Lung (tissue), 12 donors: ENCODE data around the gene H2BW2. TPM values are rescaled to one million over a fixed set of nuclear protein-coding genes. Genes with fewer than 3 reads are reported as not detected.
"Not testable (repeated sequence)": the region's sequence is repeated elsewhere in the genome, so short reads cannot be mapped to it uniquely, and the experiment has no call there.

Experiments
- ATAC-seq: fragments of 200-7000 bp; cut with Tn5 transposase; one replicate; pipeline ENCODE4 v1.9.1; 2020; ENCODE audit warnings: moderate number of reproducible peaks; ENCODE audit not compliant: insufficient read depth, low FRiP score
- DNase-seq, 3 donors: peaks; one replicate each; pipeline ENCODE4 v3.0.0-alpha.2; 2013 to 2017
- H3K27ac ChIP-seq, 2 donors: one replicate each; pipeline ENCODE4 v1.5.1; 2013; ENCODE audit warnings: mild to moderate bottlenecking in 2 of 2, moderate library complexity in 2 of 2, control low read depth in 1 of 2, inconsistent platforms in 1 of 2, low read depth in 1 of 2, low read length in 1 of 2
- H3K27me3 ChIP-seq, 3 donors: one replicate each; pipeline ENCODE4 v1.5.1; 2013; ENCODE audit warnings: low read length in 2 of 3; ENCODE audit not compliant: control insufficient read depth in 3 of 3, insufficient read depth in 3 of 3
- H3K36me3 ChIP-seq, 4 donors: one replicate each; pipeline ENCODE4 v1.5.1; 2013; ENCODE audit warnings: low read length in 4 of 4, mild to moderate bottlenecking in 1 of 4, moderate library complexity in 1 of 4; ENCODE audit not compliant: control insufficient read depth in 4 of 4, insufficient read depth in 4 of 4
- H3K4me1 ChIP-seq, 5 donors: one replicate each; pipeline ENCODE4 v1.5.1; 2013; ENCODE audit warnings: low read length in 5 of 5, mild to moderate bottlenecking in 2 of 5, moderate library complexity in 1 of 5; ENCODE audit not compliant: control insufficient read depth in 5 of 5, insufficient read depth in 5 of 5
- H3K4me3 ChIP-seq: one replicate; pipeline ENCODE4 v1.5.1; 2013; ENCODE audit warnings: mild to moderate bottlenecking, control low read depth, moderate library complexity
- H3K9ac ChIP-seq, 2 donors: one replicate each; pipeline ENCODE4 v1.5.1; 2013; ENCODE audit warnings: low read length in 2 of 2, control low read depth in 1 of 2; ENCODE audit not compliant: insufficient read depth in 1 of 2
- H3K9me3 ChIP-seq, 4 donors: one replicate each; pipeline ENCODE4 v1.5.1; 2013; ENCODE audit warnings: low read length in 3 of 4, mild to moderate bottlenecking in 1 of 4, moderate library complexity in 1 of 4; ENCODE audit not compliant: control insufficient read depth in 4 of 4, insufficient read depth in 3 of 4
- WGBS, 2 donors: extraction: QIAGEN DNeasy Blood & Tissue Kit; methylation state at CpG; one replicate each; pipeline ENCODE4 v1.1.7; 2013; 5-methylcytosine and 5-hydroxymethylcytosine counted together
- polyA plus RNA-seq, 2 donors: library from polyadenylated mRNA; stranded (reverse); fragments of 200-250 nt; gene quantifications; one replicate each; pipeline ENCODE4 v1.2.1, GENCODE V29; 2013
- total RNA-seq, 2 donors: library from RNA; depleted of rRNA in 1 of 2; stranded (reverse); fragments of >200 nt in 1 of 2; gene quantifications; one replicate each; pipeline ENCODE4 v1.2.1, GENCODE V29; 2014 to 2021
- TF ChIP-seq, protein P1 (sequence below): IDR thresholded peaks from 2 replicates; pipeline ENCODE4 v1.5.1; 2012; ENCODE audit warnings: mild to moderate bottlenecking; ENCODE audit errors: control extremely low read depth, extremely low read depth
- donor health status: control.
- donor health status: control.
- donor health status: Bipolar disorder and iron deficiency.
- donor health status: healthy.
- donor health status: DM: yes; HTN: yes; CAD: no.

H2BW2 gene
- total and polyA plus RNA-seq, 4 donors, result not detected

DNA sequence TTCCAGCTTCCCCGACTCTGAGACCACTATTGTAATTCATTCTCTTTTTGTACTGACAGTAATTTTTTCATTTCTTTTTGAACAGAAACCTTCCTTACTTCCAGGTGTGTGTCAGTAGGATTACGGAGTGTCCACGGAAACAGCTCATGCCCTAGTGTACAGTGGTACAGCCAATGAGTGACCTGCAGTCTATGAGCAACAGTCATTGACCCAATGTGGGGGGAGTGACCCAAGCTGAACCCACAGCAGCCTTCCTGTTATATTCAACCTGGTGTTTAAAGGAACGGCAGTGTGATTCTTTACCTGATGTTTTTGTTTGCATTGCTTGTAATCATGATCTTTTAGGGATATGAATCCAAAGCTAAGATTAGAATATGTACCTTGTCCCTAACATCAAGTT is 1.2 kb downstream of the H2BW2 start:
- DNase-seq (no peak), ATAC-seq (no peak)
- TF ChIP-seq, protein P1, sequence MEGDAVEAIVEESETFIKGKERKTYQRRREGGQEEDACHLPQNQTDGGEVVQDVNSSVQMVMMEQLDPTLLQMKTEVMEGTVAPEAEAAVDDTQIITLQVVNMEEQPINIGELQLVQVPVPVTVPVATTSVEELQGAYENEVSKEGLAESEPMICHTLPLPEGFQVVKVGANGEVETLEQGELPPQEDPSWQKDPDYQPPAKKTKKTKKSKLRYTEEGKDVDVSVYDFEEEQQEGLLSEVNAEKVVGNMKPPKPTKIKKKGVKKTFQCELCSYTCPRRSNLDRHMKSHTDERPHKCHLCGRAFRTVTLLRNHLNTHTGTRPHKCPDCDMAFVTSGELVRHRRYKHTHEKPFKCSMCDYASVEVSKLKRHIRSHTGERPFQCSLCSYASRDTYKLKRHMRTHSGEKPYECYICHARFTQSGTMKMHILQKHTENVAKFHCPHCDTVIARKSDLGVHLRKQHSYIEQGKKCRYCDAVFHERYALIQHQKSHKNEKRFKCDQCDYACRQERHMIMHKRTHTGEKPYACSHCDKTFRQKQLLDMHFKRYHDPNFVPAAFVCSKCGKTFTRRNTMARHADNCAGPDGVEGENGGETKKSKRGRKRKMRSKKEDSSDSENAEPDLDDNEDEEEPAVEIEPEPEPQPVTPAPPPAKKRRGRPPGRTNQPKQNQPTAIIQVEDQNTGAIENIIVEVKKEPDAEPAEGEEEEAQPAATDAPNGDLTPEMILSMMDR, result no peak
- WGBS, 2 donors, result 86 to 91% methylated on average over 4 of the region's 4 CpGs
- H3K27me3 ChIP-seq, result peaks cover 0 to 10% (median 0%) of the 10 kb centered on the region in 3 donors
- H3K36me3 ChIP-seq, result no peaks in the 10 kb centered on the region
- peaks cover 0 to 1% (median 0%) of the 10 kb centered on the region in 4 donors for H3K9me3 ChIP-seq
- H3K27ac ChIP-seq, result no peak overlapping the region
- H3K9ac ChIP-seq, result no peak overlapping the region
- H3K4me3 ChIP-seq, result no peak overlapping the region
- H3K4me1 ChIP-seq, result no peaks in the 10 kb centered on the region

DNA sequence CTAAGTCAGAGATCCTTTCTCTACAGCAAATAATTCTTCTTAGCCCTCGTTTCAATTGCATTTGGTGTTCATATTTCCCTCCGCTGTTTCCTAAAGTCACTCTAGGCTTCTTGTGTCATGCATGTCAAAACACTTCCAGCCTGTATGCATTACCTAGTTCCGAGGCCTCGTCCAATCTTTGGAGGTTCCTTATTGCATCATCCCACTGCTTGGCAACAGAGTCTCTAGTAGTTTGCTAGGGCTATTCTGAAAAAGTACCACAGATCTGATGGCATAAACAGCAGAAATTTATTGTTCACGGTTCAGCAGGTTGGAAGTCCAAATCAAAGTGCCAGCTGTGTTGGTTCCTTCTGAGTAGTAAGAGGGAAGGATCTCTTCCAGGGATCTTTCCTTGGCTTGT is 5.9 kb downstream of the H2BW2 start:
- Histone ChIP-seq H3K27me3 (peaks cover 0 to 15% (median 0%) of the 10 kb centered on the region in 3 donors), H3K9me3 (peaks cover 0 to 3% (median 0%) of the 10 kb centered on the region in 4 donors), H3K4me3 (no peak overlapping the region), H3K4me1 (no peaks in the 10 kb centered on the region), H3K27ac (no peak overlapping the region), H3K9ac (no peak overlapping the region), H3K36me3 (no peaks in the 10 kb centered on the region)
- 72% methylated on average over 5 of the region's 5 CpGs for WGBS, 2 donors
- ATAC-seq (no peak), DNase-seq (no peak)
- TF ChIP-seq, protein P1, result no peak

DNA sequence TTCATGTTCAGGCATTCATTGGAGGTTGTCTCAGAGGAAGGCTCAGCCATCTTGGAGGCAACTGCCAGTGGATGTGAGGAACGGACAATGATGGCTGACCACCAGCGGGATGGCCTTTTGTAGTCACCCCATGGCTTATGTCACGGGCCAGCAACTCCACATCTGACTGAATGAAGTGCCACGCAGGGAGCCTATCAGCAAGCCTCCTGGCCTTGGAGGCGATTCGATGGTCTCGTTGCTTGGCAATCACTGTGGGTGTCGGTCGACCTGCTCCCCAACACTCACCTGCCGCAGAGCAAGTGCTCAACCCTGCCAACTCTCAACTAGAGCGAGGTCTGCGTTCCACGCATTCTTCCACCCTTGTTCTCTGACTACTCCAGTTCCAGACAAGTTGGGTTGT is 7.4 kb downstream of the H2BW2 start:
- H3K36me3 ChIP-seq, result no peaks in the 10 kb centered on the region
- no peaks in the 10 kb centered on the region for H3K4me1 ChIP-seq
- TF ChIP-seq, protein P1, result no peak
- H3K9me3 ChIP-seq, result peaks cover 0 to 3% (median 0%) of the 10 kb centered on the region in 4 donors
- H3K27ac ChIP-seq, result no peak overlapping the region
- peaks cover 0 to 15% (median 0%) of the 10 kb centered on the region in 3 donors for H3K27me3 ChIP-seq
- DNase-seq (no peak), ATAC-seq (no peak)
- WGBS, 2 donors, result 84 to 95% methylated on average over 12 to 13 of the region's 13 CpGs
- H3K9ac ChIP-seq, result no peak overlapping the region
- no peak overlapping the region for H3K4me3 ChIP-seq

DNA sequence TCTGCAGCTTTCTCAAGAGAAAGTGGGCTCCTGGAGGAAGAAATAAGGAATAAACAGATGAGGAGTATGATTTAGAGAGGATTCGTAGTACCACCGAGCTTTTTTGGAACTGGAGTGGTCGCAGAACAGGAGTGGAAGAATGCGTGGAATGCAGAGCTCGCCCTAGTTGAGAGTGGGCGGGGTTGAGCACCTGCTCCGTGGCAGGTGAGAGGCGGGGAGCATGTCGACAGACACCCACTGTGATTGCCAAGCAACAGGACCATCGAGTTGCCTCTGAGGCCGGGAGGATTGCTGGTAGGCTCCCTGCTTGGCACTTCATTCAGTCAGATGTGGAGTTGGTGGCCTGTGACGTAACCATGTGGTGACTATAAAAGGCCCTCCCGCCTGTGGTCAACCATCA is 15.2 kb downstream of the H2BW2 start:
- H3K9me3 ChIP-seq, H3K27ac ChIP-seq, H3K4me1 ChIP-seq, H3K27me3 ChIP-seq, H3K36me3 ChIP-seq, DNase-seq, ATAC-seq, H3K9ac ChIP-seq, H3K4me3 ChIP-seq: not testable (repeated sequence)
- no CpG with 5 or more reads among the region's 13 CpGs for WGBS, 2 donors

DNA sequence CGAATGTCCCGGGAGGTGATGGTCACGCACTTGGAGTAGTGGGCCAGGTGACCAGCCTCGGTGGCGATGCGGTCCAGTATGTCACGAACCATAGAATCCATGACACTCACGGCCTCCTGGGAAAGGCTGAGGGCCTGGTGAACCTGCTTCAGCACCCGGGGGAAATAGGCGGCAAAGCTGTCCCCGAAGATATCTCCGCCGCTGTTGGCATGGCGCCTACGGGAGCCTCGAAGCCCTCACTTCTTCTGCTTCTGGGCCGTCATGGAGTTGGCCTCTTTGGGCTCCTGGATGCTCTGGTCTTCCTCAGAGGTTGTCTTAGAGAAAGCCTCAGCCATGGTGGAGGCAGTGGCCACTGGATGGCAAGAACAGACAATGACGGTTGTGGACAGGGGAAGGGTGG is 22.9 kb downstream of the H2BW2 start:
- not testable (repeated sequence) for H3K9ac ChIP-seq, H3K4me3 ChIP-seq, H3K36me3 ChIP-seq, DNase-seq, H3K27ac ChIP-seq, H3K27me3 ChIP-seq, H3K4me1 ChIP-seq, H3K9me3 ChIP-seq, ATAC-seq
- 91 to 92% methylated on average over 7 to 9 of the region's 18 CpGs for WGBS, 2 donors

DNA sequence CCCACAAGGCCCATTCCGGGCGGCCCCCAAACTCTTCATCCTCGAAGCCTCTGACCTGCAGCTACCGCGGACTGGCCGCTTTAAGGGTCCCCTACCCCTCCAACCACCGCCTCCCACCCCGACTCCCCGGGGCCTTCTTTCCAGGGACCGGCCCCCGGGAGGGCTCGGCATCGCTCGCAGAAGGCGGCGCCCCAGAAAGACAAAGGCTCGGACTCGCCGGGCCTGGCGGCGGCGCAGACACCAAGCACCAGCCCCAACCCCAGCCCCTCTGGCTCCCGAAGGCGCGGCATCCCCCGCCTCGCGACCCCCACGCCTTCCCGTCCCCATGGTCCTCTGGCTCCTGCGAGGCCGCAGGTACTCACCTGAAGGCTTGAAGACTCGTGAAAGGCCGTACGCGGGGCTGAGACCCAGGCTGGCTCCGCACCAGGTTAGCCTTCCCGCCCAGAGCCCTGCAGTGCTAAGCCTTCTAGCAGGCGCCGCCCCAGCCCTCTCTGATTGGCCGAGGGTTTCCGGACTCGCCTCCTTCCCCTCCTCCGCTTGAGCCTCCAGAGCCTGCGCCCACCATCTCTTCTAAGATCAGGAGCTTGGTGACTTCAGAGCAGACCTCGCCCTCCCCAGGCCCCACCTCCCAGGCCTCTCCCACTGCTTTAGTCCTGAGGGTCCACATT is 36.2 kb downstream of the H2BW2 start, which contains the start of gene TMSB15C:
Gene TMSB15C, minus strand, starts transcription at position 459 of the 668 bp plus-strand sequence.
- not testable (repeated sequence) for H3K9me3 ChIP-seq, DNase-seq, H3K27me3 ChIP-seq, H3K27ac ChIP-seq, H3K4me1 ChIP-seq, H3K9ac ChIP-seq, H3K36me3 ChIP-seq, H3K4me3 ChIP-seq
- peak; percentile 79 for ATAC-seq
- no CpG with 5 or more reads among the region's 46 CpGs for WGBS, 2 donors
